Left lobe of liver (tissue), 1 donor: ENCODE measurements around the gene FAF2. TPM values are rescaled to one million over a fixed set of nuclear protein-coding genes. Genes with fewer than 3 reads are reported as not detected.

Experiments used
- total RNA-seq: library from RNA; stranded (reverse); gene quantifications from one replicate; pipeline ENCODE4 v1.2.1, GENCODE V29; 2021
- donor health status: DM: no; HTN: yes; CAD: no.

FAF2 gene
- total RNA-seq, 1 donor from 2014 or later: 16.5 TPM

Other genes starting within 250 kb of the FAF2 start
- 11.7 TPM for gene SIMC1, start 210.0 kb upstream of the FAF2 start, total RNA-seq
- 51.9 TPM for gene KIAA1191, start 86.6 kb upstream of the FAF2 start, total RNA-seq
- gene ARL10, start 82.9 kb upstream of the FAF2 start, total RNA-seq: 1.8 TPM
- gene NOP16, start 59.8 kb upstream of the FAF2 start, total RNA-seq: 12.0 TPM
- 49.2 TPM for gene HIGD2A, start 59.6 kb upstream of the FAF2 start, total RNA-seq
- 37.3 TPM for gene CLTB, start 31.8 kb upstream of the FAF2 start, total RNA-seq
- gene RNF44, start 89.0 kb downstream of the FAF2 start, total RNA-seq: 15.3 TPM
- gene CDHR2, start 101.0 kb downstream of the FAF2 start, total RNA-seq: 87.3 TPM
- gene GPRIN1, start 161.8 kb downstream of the FAF2 start, total RNA-seq: 0.18 TPM
- gene SNCB, start 182.1 kb downstream of the FAF2 start, total RNA-seq: not detected
- not detected for gene EIF4E1B, start 182.3 kb downstream of the FAF2 start, total RNA-seq
- gene TSPAN17, start 199.1 kb downstream of the FAF2 start, total RNA-seq: 13.7 TPM